Thymus (tissue), 11 donors: ENCODE measurements around the gene RFC1. TPM values are rescaled to one million over a fixed set of nuclear protein-coding genes. Genes with fewer than 3 reads are reported as not detected.

Source experiments
- DNase-seq, 9 donors: peaks; one replicate each; pipeline ENCODE4 v3.0.0-alpha.2; 2013; ENCODE audit warnings: low spot score in 9 of 9, low read depth in 6 of 9, missing footprints in 1 of 9
- H3K27ac ChIP-seq, 2 donors: one replicate each; pipeline ENCODE4 v1.5.1; 2013; ENCODE audit warnings: control low read depth in 1 of 2, low read depth in 1 of 2, low read length in 1 of 2, mild to moderate bottlenecking in 1 of 2, moderate library complexity in 1 of 2
- H3K27me3 ChIP-seq, 2 donors: one replicate each; pipeline ENCODE4 v1.5.1; 2013; ENCODE audit warnings: low read length in 1 of 2; ENCODE audit not compliant: control insufficient read depth in 2 of 2, insufficient read depth in 1 of 2
- H3K36me3 ChIP-seq, 2 donors: one replicate each; pipeline ENCODE4 v1.5.1; 2013; ENCODE audit warnings: low read length in 1 of 2, mild to moderate bottlenecking in 1 of 2, moderate library complexity in 1 of 2; ENCODE audit not compliant: control insufficient read depth in 2 of 2, insufficient read depth in 2 of 2
- H3K4me1 ChIP-seq, 2 donors: one replicate each; pipeline ENCODE4 v1.5.1; 2013; ENCODE audit warnings: low read length in 2 of 2; ENCODE audit not compliant: control insufficient read depth in 2 of 2, insufficient read depth in 2 of 2
- H3K4me3 ChIP-seq, 2 donors: one replicate each; pipeline ENCODE4 v1.5.1; 2013; ENCODE audit warnings: low read length in 2 of 2, control low read depth in 1 of 2, mild to moderate bottlenecking in 1 of 2
- H3K9me3 ChIP-seq, 2 donors: one replicate each; pipeline ENCODE4 v1.5.1; 2013; ENCODE audit warnings: low read length in 1 of 2, mild to moderate bottlenecking in 1 of 2; ENCODE audit not compliant: control insufficient read depth in 2 of 2, insufficient read depth in 1 of 2
- WGBS: extraction: QIAGEN DNeasy Blood & Tissue Kit; methylation state at CpG from one replicate; pipeline ENCODE4 v1.1.7; 2013; 5-methylcytosine and 5-hydroxymethylcytosine counted together
- polyA plus RNA-seq: library from polyadenylated mRNA; stranded (reverse); fragments of 200-250 nt; gene quantifications from one replicate; pipeline ENCODE4 v1.2.3, GENCODE V29; 2013
- total RNA-seq: library from RNA; stranded (reverse); fragments of 120-200 nt; gene quantifications from one replicate; pipeline ENCODE4 v1.2.4, GENCODE V29; 2013
- donor health status: healthy.

The RFC1 gene
- total and polyA plus RNA-seq, 2 donors, result 17.0 to 60.7 TPM

- peaks cover 10 to 41% of the 10 kb centered on the region in 2 donors for H3K36me3 ChIP-seq
- no peaks in the 10 kb centered on the region for H3K9me3 ChIP-seq
- WGBS, result 97% methylated on average over 7 of the region's 7 CpGs
- no peaks in the 10 kb centered on the region for H3K27me3 ChIP-seq
- no peak overlapping the region for H3K4me3 ChIP-seq
- DNase-seq, result no peak
- no peak overlapping the region for H3K27ac ChIP-seq
- no peaks in the 10 kb centered on the region for H3K4me1 ChIP-seq
These were observed 23.4 kb downstream of the RFC1 start for GRCh38 chr4:39342731-39343130.

GRCh38 chr4:39341075-39341725, 25.0 kb downstream of the RFC1 start:
- Histone ChIP-seq H3K27me3 (no peaks in the 10 kb centered on the region), H3K4me1 (no peaks in the 10 kb centered on the region), H3K36me3 (peaks cover 8 to 38% of the 10 kb centered on the region in 2 donors), H3K9me3 (no peaks in the 10 kb centered on the region), H3K4me3 (no peak overlapping the region), H3K27ac (no peak overlapping the region)
- DNase-seq, result no peak
- WGBS, result 97% methylated on average over 8 of the region's 8 CpGs

GRCh38 chr4:39339968-39340367, 26.2 kb downstream of the RFC1 start:
- peaks cover 13 to 32% of the 10 kb centered on the region in 2 donors for H3K36me3 ChIP-seq
- DNase-seq, result no peak
- no peak overlapping the region for H3K27ac ChIP-seq
- H3K9me3 ChIP-seq, result no peaks in the 10 kb centered on the region
- no peaks in the 10 kb centered on the region for H3K27me3 ChIP-seq
- no peaks in the 10 kb centered on the region for H3K4me1 ChIP-seq
- WGBS, result 98% methylated on average over 2 of the region's 2 CpGs
- H3K4me3 ChIP-seq, result no peak overlapping the region

GRCh38 chr4:39337841-39338240, 28.3 kb downstream of the RFC1 start:
- peaks cover 13 to 18% of the 10 kb centered on the region in 2 donors for H3K36me3 ChIP-seq
- H3K4me3 ChIP-seq, result no peak overlapping the region
- H3K27ac ChIP-seq, result no peak overlapping the region
- no peaks in the 10 kb centered on the region for H3K4me1 ChIP-seq
- H3K27me3 ChIP-seq, result no peaks in the 10 kb centered on the region
- 97% methylated on average over 4 of the region's 4 CpGs for WGBS
- no peaks in the 10 kb centered on the region for H3K9me3 ChIP-seq
- DNase-seq, result no peak

- no peak overlapping the region for H3K27ac ChIP-seq
- 91% methylated on average over 4 of the region's 4 CpGs for WGBS
- peaks cover 0 to 8% of the 10 kb centered on the region in 2 donors for H3K36me3 ChIP-seq
- no peaks in the 10 kb centered on the region for H3K27me3 ChIP-seq
- H3K9me3 ChIP-seq, result no peaks in the 10 kb centered on the region
- H3K4me3 ChIP-seq, result no peak overlapping the region
- H3K4me1 ChIP-seq, result no peaks in the 10 kb centered on the region
- DNase-seq, result no peak
These were observed 30.6 kb downstream of the RFC1 start for GRCh38 chr4:39335566-39335965.

- no peaks in the 10 kb centered on the region for H3K4me1 ChIP-seq
- peaks cover 4 to 5% of the 10 kb centered on the region in 2 donors for H3K36me3 ChIP-seq
- no peak overlapping the region for H3K27ac ChIP-seq
- DNase-seq, result no peak
- H3K4me3 ChIP-seq, result no peak overlapping the region
- H3K27me3 ChIP-seq, result no peaks in the 10 kb centered on the region
- WGBS, result 97% methylated on average over 2 of the region's 2 CpGs
- no peaks in the 10 kb centered on the region for H3K9me3 ChIP-seq
These were observed 35.0 kb downstream of the RFC1 start for GRCh38 chr4:39331191-39331590.

GRCh38 chr4:39330353-39330752, 35.8 kb downstream of the RFC1 start:
- Histone ChIP-seq H3K27ac (no peak overlapping the region), H3K4me1 (no peaks in the 10 kb centered on the region)
- 100% methylated on average over 1 of the region's 1 CpG for WGBS

GRCh38 chr4:39326468-39326977, 39.6 kb downstream of the RFC1 start:
- Histone ChIP-seq H3K9me3 (no peaks in the 10 kb centered on the region), H3K4me3 (no peak overlapping the region), H3K36me3 (peaks cover 11 to 28% of the 10 kb centered on the region in 2 donors), H3K27me3 (no peaks in the 10 kb centered on the region), H3K27ac (no peak overlapping the region), H3K4me1 (no peaks in the 10 kb centered on the region)
- WGBS, result over 99% methylated on average over 2 of the region's 2 CpGs
- no peak for DNase-seq

More at GRCh38 chr4:39330353-39330752, 35.8 kb downstream of the RFC1 start:
- no peak for DNase-seq
- Histone ChIP-seq H3K36me3 (peaks cover 5 to 12% of the 10 kb centered on the region in 2 donors), H3K27me3 (no peaks in the 10 kb centered on the region), H3K4me3 (no peak overlapping the region), H3K9me3 (no peaks in the 10 kb centered on the region)

- H3K9me3 ChIP-seq, result no peaks in the 10 kb centered on the region
- 98% methylated on average over 4 of the region's 4 CpGs for WGBS
- H3K36me3 ChIP-seq, result peaks cover 11 to 33% of the 10 kb centered on the region in 2 donors
- no peaks in the 10 kb centered on the region for H3K4me1 ChIP-seq
- no peak overlapping the region for H3K4me3 ChIP-seq
- DNase-seq, result no peak
- no peak overlapping the region for H3K27ac ChIP-seq
- H3K27me3 ChIP-seq, result no peaks in the 10 kb centered on the region
These were observed 41.1 kb downstream of the RFC1 start for GRCh38 chr4:39324897-39325613.
